Ecto neural progenitor cell (in vitro differentiated cells): ENCODE measurements around the gene DRAP1.
"Not testable (repeated sequence)": the region's sequence is repeated elsewhere in the genome, so short reads cannot be mapped to it uniquely, and the experiment has no call there.

ENCODE experiments used
- DNase-seq: peaks from one replicate; pipeline ENCODE4 v3.0.0-alpha.2; 2018; ENCODE audit warnings: low spot score

Gene DRAP1

DNA sequence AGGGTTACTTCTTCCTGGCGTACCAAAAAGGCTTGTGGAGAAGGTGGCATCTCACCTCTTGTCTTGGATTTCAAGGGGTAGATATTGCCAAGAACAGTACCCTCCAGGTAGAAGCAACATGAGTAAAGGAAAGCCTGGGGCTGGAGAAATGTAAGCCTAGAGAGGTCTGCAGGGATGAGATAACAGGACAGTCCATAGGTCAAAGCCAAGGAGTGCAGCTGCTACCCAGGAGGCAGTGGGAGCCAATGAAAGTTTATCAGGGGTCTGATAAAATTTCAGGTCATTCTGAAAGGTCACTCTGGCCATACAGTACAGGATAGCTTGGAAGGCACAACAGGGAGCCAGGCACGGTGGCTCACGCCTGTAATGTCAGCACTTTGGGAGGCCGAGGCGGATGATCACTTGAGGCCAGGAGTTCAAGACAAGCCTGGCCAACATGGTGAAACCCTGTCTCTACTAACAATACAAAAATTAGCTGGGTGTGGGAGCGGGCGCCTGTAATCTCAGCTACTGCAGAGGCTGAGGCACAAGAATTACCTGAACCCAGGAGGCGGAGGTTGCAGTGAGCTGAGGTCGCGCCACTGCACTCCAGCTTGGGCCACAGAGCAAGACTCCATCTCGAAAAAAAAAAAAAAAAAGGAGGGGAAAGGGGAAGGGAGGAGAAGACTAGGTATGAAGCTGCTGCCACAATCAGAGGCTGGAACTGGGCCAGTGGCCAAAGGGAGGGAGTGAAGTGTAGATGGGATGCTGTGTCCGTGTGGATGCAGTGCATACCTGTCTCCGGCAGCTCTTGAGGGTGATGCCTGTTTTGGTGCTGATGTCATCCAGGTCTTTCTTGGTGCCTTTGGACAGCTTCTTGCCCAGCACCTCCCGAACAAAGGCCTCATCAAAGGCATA lies 32.2 kb upstream of the DRAP1 start:
- DNase-seq = no peak

- no peak for DNase-seq
Measured at GRCh38 chr11:65887723-65888162, 31.5 kb upstream of the DRAP1 start.

GRCh38 chr11:65888163-65888814 lies 30.9 kb upstream of the DRAP1 start, which contains the start of gene FIBP:
Gene FIBP (minus strand): TSS chr11:65888471. CDS start chr11:65888418, 53 bp downstream.
- DNase-seq = peak; percentile 98

DNA sequence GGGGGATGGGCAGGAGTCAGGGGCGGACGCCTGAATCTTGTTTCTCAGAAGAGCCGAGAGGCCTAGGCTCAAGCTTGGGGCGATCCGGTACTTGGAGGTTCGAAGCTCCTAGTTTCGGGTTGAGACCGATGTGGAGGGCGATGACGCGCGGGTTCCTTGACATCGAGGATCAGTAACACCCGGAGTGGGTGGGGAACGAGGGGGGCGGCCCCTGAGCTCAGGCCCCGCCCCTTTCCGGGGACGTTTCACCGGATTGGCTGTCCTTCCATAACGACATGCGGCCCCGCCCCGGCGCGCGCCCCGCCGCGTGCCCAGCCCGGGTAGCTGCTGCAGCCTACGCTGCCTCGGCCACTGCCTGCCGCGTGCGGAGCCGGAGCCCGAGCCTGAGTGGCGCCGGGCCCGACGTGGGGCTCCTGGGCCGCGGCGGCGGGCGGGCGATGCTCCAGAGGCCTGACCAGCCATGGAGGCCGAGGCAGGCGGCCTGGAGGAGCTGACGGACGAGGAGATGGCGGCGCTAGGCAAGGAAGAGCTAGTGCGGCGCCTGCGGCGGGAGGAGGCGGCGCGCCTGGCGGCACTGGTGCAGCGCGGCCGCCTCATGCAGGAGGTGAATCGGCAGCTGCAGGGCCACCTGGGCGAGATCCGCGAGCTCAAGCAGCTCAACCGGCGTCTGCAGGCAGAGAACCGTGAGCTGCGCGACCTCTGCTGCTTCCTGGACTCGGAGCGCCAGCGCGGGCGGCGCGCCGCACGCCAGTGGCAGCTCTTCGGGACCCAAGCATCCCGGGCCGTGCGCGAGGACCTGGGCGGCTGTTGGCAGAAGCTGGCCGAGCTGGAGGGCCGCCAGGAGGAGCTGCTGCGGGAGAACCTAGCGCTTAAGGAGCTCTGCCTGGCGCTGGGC lies 28.7 kb upstream of the DRAP1 start, which contains the start of gene CCDC85B:
Gene CCDC85B, plus strand, starts transcription at position 350 of the 895 bp plus-strand sequence. Its CDS starts 111 bp downstream, at position 461.
- peak; percentile 96 for DNase-seq

- peak; percentile 60 for DNase-seq
Measured at GRCh38 chr11:65891219-65892136, 27.7 kb upstream of the DRAP1 start.

DNA sequence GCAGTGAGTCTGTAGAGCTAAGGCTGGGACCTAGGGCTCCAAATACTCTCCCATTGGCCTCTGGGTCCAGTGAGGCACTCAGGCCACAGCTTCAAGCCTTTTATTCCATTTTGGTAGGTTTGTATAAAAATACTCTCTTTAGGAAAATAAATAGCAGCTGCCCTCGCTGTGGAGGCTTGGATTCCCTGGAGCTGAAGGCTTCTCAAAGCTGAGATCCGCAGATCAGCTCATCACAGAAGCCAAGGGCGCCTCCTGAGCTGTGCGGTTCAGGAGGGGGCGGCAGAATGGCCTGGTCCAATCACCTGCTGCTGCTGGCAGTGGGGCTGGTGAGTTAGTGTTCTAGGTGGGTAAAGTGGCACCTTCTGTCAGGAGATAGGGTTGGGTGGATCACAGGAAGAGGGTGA lies 27.1 kb upstream of the DRAP1 start:
- not testable (repeated sequence) for DNase-seq

- DNase-seq = no peak
Measured at GRCh38 chr11:65892661-65893317, 26.4 kb upstream of the DRAP1 start.

- DNase-seq = no peak
Measured at GRCh38 chr11:65894034-65894591, 25.1 kb upstream of the DRAP1 start.

- DNase-seq = no peak
Measured at GRCh38 chr11:65895482-65895981, 23.7 kb upstream of the DRAP1 start.

DNA sequence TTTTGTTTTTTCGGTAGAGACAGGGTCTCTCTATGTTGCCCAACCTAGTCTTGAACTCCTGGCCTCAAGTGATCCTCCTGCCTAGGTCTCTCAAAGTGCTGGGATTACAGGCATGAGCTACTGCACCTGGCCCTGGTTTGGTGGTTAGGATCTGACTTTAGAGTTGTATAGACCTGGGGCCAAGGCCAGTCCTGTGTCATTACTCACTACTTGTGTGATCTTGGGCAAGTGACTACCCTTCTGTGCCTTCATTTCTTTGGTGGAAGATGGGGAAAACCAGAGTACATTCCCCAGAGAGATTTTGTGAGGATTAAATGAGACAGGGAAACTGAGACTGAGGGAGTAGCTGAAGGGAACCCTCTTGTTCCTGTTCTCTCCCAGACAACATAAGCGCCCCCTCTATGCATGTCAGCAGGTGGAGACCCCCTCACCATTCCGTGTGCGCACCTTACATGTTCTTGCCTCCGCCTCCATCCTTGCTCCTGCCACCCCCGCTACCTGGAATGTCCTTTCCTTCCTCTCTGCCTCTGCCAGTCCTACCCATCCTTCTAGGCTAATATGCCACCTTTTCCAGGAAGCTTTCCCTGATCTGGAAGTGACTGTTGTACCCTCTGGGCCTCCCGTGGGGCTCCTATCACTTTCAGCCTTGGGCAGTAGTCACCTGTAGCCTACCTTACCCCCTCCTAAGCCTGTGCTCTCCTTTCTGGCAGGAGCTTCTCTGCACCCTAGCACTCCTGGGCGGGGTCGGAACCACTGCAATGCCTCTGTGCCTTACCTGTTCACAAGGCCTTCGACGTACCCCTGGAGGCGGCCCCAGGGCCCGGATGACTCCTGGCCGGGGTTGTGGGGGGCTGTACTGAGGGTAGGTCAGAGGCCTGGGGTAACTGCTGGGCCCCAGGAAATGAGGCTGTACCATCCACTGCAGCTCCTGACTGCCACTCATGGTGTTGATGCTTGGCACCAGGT lies 22.9 kb upstream of the DRAP1 start:
- no peak for DNase-seq

DNA sequence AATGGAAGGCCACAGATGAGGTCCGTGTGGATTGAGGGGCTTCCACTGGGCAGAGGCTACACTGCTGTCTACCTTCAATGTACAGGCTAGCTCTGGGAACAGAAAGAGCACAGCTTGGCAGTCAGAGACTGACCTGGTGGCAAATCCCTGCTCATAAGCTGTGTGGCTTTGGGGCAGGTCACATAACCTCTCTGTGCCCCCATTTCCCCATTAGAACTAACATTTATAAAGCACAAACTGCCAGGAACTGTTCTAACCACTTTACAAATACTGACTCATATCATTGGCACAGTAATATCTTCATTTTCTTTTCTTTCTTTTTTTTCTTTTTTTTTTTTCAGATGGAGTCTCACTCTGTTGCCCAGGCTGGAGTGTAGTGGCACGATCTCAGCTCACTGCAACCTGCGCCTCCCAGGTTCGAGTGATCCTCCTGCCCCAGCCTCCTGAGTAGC lies 22.2 kb upstream of the DRAP1 start:
- DNase-seq = no peak

DNA sequence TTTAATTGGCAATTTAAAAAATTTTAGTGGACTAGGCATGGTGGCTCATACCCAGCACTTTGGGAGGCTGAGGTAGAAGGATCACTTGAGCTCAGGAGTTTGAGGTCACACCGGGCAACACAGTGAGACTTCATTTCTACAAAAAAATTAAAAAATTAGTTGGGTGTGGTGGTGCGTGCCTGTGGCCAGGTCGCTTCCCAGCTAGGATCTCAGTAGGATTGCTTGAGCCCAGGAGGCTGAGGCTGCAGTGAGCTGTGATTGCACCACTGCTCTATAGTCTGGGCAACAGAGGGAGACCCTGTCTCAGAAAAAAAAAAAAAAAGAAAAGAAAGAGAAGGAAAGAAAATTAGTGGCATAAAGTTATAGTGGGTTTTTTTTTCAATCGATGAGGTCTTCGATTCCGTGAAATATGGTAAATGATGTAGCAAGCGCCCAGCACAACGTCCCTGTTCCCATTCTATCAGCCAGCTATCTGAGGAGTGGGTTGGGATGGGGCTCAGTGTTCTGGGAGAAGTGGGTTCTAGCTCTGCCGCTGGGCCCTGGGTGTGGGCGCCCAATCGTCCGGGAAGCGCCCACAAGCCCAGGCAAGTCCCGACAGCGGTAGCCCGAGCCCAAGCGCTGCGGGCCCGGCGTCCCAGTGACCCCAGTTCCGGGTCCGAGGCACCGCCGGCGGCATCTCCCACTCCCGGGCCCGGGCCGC lies 20.4 kb upstream of the DRAP1 start:
- DNase-seq = no peak

GRCh38 chr11:65899356-65900124 lies 19.7 kb upstream of the DRAP1 start:
- peak; percentile 62 for DNase-seq

DNA sequence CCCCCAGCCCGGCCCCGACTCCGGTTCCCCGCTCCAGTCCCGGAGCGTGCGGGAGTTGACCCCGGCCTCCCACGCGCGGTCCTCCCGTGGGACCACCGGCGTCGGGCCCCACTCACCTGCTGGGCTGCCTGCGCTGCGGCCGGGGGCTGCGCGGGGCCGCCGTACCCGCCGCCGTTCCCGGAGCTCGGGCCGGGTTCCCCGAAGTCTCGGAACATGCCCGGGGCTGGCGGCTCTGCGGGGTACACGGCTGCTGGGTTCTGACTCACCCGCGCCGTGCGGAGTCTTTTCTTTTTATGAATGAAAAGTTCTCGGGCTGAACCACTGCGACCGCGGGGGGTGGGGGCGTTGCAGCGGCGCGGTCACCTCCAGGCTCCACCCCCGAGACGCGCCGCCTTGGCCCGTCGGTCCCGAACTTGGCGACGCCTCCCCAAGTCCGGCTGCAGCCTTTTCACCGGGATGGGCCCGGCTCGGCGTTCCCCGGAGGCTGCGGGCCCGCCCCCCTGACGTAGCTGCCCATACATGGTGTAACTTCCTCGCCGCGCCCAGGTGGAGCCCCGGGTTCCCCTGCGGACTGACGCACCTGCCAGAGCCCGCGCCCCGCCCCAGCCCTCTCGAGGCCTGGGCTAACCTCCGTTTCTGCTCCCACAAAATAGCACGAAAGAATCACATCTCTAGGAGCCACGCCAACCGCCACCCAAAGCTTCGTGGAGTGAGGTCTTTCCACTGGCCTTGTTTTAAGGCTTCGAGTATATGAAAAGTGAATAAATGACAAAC lies 18.9 kb upstream of the DRAP1 start, which contains the start of gene FOSL1:
Gene FOSL1, minus strand, starts transcription at position 264 of the 774 bp plus-strand sequence. Its CDS starts 49 bp downstream, at position 215.
- DNase-seq = peak; percentile 79

DNA sequence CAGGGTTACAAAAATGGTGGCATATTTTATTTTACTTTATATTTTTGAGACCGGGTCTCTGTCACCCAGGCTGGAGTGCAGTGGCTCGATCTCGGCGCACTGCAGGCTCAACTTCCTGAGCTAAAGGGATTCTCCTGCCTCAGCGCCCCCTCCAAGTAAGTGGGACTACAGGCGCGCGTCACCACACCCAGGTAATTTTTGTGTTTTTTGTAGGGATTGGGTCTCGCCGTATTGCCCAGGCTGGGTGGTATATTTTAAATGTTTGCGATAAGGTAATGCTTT lies 18.4 kb upstream of the DRAP1 start:
- DNase-seq = no peak

- no peak for DNase-seq
Measured at GRCh38 chr11:65903068-65903481, 16.2 kb upstream of the DRAP1 start.
